GM04503 (cell line): ENCODE measurements around the gene SIL1.
"Not testable (repeated sequence)": the region's sequence is repeated elsewhere in the genome, so short reads cannot be mapped to it uniquely, and the experiment has no call there.

Experiments used
- DNase-seq: peaks from one replicate; pipeline ENCODE4 v3.0.0-alpha.2; 2012; ENCODE audit warnings: low read depth

The SIL1 gene

DNA sequence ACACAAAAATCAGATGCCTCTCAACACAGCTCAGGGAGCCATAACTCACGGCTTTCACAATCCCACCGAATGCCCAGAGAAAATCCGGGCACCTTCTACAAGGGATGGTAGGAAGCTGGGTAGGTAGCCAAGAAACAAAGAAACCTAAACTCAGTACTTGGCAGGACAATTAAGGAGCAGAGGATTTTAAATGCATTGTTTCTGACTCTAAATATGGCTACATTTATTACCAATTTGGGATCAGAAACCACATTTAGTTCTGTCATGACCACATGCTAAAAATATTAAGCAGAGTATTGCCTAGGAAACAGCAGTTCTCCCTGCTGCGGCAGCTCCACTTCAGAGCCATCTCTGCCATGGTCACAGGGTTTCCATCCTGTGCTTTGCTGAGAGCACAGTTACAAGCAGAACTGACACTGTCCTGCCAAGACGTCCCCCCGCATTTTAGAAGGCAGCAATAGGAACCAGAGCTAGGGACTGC lies 57.5 kb downstream of the SIL1 start:
- DNase-seq, result peak; percentile 75

DNA sequence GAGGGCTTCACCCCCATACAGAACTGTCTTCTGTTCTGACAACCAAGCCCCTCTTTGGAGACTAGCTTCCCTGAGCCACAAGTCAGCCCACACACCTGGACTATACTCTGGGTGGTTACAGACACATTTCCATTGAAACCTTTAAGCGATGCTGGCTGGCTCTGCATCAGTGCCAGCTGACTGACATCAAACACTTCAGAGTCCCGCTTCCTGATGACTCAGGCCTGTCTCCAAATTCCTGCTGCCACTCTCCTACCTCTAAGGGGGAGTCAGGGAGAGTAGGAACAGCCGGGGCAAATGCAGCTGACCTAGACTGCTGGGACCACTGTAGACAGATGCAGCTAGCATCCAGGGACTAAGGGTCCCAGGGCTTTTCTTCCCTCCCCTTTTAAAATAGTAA lies 59.4 kb downstream of the SIL1 start:
- no peak for DNase-seq

DNA sequence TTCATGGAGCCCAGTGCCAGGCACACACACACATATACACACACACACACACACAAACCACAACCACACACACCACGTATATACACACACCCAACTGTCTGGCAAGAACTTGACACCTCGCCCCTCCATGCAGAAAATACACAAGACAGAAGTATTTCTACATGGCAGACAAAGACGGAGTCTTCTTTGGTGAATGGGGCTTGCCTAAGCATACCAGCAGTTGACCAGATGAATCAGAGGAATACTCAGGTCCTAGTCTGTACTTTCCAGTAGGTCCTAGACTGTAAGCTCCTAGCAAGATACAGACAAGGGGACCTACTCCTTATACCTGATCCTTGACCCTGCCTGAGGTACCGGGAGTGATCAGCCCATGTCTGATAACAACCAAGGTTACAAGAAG lies 60.1 kb downstream of the SIL1 start:
- no peak for DNase-seq

DNA sequence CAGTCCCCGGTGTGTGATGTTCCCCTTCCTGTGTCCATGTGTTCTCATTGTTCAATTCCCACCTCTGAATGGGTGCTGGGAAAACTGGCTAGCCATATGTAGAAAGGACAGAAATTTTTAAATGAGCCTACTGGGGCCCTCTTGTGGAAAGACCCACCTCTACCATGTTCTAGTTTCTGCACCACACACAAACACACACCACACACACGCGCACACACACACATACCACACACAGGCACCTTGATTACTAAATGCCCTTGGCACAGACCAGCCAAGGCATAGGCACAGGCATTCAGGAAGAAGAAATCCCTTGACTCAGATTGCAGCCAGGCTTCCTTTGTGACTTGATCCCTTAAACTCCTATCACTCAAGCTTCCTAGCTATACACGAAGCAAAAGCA lies 60.5 kb downstream of the SIL1 start:
- DNase-seq, result no peak

DNA sequence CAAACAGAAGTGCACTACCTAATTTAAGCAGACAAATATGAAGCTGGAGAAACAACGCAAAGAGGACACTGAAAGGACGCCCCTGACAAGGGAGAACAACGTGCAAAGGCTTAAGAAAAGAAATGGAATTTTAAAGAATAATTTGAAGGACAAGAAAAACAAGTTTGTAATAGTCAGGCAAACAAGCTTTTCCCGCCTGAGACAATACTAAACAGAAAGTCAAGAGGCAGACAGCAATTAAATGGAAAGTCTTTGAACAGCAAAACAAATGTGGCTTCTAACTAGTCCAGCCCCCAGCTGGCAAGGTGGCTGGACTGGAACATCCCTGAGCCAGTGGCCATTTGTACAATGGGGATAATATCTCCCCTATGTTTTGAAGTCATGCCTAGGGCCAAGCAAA lies 63.3 kb downstream of the SIL1 start:
- no peak for DNase-seq

DNA sequence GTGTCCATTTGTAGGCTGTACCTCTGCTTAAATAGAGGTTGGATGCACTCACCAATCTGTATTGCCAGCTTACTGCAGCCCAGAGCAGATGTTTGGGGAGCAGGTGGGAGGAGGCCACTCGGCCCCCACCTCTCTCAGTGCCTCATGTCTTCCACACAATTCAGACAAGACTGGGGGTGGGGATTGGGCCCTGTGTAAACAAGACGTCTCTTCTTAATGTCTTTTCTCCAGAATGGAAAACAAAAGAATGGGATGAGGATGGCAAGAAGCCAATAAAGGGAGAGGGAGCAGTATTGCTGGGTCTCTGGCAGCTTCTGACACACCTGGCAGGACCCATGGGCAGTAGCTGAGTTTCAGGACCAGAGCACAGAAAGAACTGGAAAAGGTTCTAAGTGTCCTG lies 64.9 kb downstream of the SIL1 start:
- no peak for DNase-seq

DNA sequence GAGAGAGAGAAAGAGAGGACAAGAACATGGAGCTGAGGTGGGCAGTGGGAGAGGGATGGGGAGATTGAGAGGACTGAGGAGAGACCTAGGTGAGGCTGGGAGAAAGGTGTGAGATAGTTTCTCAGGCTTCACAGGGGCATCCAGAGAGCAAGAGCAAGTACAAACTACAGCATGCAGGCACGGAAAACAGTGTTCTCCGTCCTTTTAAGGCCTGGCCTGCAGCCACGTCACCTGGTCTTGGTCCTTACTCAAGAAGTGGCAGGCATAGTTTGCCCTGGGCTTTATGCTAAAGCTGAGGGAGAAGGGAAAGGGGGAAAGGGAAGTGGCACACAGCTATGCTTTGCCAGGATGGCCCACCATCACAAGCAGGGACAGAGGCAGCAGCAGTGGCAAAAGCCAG lies 65.7 kb downstream of the SIL1 start:
- no peak for DNase-seq

DNA sequence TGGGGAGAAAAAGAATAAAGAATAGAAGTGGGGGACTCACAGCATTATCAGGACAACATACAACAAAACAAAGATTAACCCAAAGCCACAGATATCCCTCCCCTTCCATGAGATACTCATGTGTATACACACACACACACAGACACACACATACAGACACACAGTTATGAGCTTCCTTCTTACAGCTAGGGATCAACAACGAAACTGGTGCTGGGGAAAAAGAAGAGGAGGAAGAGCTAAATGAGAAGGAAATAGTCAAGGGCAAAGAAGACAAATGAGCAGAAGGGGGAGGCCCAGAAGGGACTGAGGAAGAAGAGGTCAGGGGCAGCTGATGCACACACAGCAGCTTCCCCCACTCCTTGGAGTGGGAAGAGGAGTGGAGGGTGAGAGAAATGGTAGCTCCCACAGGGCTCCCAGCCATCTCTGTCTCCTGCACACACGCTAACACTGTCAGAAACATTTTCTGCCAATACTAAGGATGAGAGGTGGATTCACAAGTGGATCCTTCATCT lies 66.2 kb downstream of the SIL1 start:
- no peak for DNase-seq

DNA sequence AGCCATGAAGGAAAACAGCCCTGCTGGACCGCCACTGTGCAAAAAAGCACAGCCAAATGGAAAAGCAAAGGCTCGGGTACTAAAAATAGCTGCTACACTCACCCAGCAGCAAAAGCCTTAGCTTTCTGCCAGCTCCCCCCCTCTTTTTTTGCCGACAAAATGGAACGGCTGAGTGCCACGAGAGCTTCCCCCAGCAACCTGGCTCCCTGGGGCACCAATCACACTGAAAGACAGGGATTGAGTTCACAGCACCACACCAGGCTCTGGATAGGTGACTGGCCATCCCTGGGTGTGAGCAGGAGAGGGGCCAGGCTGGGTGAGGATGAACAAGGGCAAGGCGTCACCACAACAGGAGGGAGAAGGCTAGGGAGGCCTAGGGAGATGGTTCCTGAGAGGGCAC lies 66.7 kb downstream of the SIL1 start:
- no peak for DNase-seq

DNA sequence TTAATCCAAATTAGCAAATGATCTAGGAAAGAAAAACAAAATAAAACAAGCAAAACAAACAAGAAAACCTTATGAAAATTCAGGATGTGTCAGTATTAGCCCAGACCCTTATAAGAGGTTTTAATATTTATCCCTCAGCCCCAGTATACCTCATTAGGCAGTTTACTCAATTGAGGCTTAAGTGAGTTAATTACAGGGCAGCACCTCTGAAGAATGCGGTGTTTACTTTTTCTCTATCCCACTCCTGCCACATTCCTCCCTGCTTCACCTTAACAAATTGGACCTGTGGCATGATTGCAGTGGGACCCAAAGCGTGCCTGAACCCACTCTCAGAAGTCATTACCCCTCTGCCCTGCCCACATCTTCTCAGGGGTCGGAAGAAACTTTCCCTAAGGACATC lies 67.1 kb downstream of the SIL1 start:
- DNase-seq, result no peak

DNA sequence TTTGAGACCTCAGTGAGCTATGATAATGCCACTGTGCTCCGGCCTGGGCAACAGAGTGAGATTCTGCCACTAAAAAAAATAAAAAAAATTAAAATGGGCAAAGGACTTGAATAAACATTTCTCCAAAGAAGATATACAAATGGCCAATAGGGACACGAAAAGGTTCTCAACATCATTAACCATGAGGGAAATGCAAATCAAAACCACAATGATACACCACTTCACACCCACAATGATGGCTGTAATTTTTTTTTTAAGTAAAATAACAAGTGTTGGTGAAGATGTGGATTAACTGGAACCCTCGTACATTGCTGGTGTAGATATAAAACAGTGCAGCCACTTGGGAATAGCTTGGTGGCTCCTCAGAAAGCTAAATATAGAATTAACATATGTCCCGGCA lies 68.0 kb downstream of the SIL1 start:
- no peak for DNase-seq

DNA sequence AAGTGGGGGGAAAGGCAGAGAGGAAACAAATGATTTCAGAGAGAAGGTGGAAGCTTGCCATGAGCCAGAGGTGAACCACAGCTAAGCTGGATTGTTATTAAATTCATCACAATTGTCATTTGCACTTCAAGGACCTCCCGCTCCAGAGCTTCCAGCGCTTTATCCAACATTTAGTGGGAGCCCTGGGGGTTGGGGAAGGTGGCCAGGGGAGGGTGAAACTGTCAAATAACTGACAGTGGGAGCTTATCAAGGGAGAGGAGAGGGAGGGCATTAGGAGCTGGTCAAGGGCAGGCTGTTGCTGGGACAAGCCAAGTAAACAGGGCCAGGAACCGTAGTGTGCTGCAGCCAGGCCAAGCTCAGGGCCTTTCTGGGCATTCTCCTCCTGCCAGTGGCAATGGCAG lies 71.5 kb downstream of the SIL1 start:
- DNase-seq, result no peak

DNA sequence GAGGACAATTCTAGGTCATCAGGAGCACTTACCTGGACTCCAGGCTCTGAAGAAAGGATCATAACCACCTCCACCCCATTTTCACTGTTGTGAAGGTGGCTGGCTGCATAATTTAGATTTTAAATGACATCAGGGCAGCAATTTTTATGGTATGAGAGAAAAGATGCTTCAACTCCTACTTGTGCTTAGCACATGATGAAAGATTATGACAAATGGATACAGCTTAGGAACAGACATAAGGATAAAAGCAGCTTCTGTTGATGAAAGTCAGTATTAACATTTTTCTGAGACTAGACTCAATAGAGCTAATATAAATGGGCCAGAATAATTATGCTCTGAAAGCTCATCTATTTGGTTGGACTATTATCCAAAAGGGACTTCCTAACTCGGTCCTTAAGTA lies 72.2 kb downstream of the SIL1 start:
- DNase-seq, result no peak

DNA sequence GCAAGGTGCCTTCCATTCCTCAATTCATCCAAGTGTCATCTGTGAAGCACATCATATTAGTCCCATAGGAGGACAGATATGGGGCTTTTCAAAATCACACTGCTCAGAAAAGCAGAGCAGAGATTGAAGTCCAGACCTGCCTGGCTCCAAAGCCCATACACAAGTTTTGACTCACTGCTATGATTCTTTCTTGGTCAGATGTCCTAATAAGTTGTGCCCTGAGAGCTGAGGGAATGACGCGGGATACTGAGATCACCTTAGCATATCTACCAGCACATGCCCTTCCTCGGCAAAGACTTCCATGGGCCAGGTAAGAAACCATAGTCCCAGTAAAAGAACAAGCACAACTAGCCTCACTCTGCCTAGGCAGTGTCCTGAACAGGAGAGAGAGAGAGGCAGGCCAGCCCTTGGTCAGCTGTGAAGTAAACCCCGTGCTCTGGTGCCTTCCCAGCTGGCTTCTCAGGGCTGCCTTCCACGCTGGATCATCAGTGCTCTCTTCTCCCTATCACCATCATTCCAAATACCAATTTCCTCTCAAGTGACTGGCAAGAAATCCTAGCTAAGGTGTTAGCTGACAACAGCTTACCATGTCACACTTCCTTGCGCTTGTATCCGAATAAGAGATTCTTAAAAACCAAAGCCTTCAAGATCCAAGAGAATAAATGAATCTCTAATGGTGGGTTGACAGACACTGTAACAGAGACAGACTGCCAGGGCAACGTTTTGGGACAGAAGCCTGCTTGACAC lies 73.2 kb downstream of the SIL1 start:
- no peak for DNase-seq

DNA sequence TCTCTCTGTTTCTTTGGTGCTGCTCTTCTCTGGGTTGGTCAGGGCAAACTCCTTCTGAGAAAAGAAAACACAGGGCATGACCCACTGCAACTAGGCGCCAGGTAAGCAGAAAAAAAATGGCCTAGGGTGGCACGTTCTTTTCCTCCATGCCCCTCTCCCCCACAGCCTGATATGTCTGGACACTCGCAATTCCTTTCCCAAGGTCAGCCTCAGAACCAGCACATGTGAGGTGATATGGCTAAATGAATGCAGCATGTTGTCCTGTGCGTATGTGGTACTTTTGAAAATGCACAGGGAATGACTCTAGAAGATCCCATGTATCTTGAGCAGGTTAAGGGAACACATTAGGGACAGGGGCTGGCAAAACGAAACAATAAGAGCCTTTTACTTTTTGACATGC lies 77.0 kb downstream of the SIL1 start:
- DNase-seq, result no peak

DNA sequence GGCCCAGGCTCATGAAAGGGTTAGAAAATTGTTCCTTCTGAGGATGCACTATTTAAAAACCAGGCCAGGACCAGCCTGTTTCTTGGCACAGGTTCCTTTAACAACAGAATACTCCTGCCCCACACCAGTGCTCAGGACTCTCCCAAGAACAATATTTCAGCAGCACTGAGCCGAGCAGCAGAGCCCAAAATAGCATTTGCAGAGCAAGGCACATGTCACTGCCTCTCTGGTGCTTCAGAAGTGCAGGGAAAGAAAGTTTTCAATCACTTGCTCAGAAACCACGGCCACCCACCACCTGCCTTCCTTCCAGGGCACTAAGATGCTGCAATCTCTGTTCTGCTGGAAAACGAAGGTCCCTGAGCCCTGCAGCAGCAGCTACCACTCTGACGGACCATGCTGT lies 77.6 kb downstream of the SIL1 start:
- DNase-seq, result no peak

DNA sequence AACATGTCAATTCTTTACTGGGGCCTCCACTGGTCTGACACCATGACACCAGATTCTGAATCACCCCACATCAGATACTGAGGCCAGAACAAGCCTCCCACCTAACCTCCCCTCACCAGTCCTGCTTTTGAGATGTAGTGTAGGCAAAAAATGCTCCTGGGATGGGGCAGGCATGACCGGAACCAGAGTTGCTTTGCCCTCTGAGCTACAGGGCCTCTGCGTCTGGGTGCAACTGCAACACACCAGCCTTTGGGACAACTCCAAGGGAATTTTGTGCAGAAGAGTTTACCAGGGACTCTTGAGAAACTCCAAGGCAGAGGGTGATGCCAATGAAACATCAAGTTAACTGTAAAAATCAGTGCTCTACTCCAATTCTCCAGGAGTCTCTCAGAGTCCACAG lies 79.4 kb downstream of the SIL1 start:
- no peak for DNase-seq

DNA sequence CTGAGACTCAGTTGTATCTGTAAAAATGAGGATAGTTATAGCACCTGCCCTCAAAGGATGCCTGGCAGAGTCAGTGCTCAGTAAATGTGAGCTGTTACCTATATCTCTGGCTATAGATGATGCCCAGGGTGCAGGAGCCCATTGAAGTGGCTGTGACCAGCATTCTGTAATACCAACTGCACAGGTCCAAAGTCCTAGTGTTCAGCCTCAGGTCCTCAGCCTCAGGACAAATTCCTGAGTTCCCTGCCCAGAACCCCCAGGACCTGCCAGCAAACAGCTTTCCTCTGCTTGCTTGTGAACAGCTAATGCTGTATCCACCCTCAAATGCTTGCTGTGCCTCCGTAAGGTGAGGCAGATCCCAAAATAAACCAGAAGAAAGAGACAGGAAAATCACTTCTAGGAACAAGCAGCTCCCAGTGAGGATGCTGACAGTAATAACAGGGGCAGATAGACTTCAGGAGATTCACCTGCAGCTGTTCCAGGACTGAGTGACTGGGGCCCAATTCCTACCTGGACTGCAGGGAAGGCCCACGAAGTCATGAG lies 80.8 kb downstream of the SIL1 start:
- no peak for DNase-seq

DNA sequence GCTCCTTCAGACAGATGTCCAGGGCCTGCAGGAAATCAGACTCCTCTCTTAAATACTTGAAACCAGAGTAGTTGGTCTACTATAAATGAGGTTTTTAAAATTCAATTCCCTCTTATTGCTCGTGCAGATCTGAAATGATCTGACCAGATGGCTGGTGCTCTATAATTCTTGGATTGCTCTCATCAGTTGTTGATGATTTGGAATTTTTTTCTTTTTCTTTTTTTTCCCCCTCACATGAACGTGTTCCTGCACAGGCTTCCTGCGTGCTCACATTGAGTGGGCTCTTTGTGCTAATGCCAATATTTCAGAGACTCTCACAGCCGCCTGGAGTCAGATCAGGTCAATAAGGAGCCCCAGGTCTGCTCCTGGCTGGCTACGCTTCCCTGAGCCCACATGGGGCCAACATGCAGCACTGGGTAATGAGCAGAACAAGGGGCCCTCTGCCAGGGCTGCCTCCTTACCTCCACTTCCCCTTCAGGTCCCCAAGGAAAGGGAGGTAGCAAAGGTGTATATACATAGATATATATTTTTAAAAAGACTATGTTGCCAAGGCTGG lies 82.0 kb downstream of the SIL1 start:
- no peak for DNase-seq

DNA sequence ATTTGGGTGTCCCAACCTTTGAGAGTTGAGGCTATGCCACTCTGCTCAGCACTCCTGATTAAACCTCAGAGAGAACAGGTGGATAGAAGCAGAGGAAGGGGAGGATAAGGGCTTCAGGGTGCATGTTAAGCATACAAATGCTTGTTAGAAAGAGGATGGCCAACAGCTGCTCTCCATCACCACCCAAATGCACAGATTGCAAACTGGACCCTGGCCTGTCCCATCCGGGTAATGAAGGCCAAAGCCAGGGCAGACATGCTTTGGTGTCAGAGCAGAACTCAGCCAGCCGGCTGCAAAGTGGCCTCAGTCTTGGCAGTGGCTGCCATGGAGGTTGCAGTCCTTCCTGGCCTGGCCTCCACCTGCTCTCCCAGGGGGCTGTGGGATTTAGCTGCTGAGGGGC lies 84.3 kb downstream of the SIL1 start:
- no peak for DNase-seq

DNA sequence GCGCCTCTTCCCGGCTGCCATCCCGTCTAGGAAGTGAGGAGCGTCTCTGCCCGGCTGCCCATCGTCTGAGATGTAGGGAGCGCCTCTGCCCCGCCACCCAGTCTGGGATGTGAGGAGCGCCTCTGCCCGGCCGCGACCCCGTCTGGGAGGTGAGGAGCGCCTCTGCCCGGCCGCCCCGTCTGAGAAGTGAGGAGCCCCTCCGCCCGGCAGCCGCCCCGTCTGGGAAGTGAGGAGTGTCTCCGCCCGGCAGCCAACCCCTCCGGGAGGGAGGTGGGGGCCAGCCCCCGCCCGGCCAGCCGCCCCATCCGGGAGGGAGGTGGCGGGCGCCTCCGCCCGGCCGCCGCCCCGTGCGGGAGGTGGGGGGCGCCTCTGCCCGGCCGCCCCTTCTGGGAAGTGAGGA lies 85.8 kb downstream of the SIL1 start:
- not testable (repeated sequence) for DNase-seq

DNA sequence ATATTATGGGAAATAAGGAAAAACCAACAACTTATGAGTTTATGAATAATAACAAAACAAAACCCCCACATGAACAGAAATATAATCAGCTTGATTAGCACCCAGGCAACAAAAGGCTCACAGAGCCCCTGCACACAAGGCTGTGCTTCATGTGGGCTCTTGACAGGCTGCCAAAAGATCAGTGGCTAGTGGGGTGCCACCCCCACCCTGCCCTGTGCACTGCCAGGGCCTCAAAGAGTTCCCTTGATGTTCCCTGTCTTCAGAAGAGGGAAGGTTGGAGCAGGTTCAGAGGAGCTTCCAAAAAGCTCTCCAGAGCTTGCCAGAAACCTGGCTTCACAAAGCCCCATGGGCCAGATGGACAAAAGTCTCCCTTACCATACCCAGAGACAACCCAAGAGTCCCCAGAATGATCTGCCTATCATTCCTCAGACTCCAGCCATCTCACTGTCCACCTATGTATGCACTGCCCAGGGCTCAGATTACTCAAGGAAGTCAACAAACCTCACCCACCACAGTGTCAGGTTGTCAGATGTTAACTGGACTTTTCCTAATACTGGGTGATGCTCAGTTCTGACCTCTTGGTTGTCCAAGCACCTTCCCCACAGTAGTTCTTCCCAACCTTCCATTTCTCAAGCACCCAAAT lies 87.5 kb downstream of the SIL1 start:
- no peak for DNase-seq
